ENCODE measurements around the gene C22orf23. TPM values are rescaled to one million over a fixed set of nuclear protein-coding genes. Genes with fewer than 3 reads are reported as not detected.

C22orf23 gene
- total RNA-seq, 2 donors from 2014 or later: not detected

GRCh38 chr22:37918580-37919270 lies 34.7 kb downstream of the C22orf23 start:
- Histone ChIP-seq H3K27me3 (no peaks in the 10 kb centered on the region), H3K9ac (ENCODE audit: low read depth in 2 of 2, low read length in 2 of 2) (no peak overlapping the region), H3K36me3 (no peaks in the 10 kb centered on the region), H3K4me3 (no peak overlapping the region), H3K9me3 (no peaks in the 10 kb centered on the region), H3K4me1 (no peaks in the 10 kb centered on the region), H3K27ac (no peak overlapping the region)
- TF ChIP-seq, protein P1, sequence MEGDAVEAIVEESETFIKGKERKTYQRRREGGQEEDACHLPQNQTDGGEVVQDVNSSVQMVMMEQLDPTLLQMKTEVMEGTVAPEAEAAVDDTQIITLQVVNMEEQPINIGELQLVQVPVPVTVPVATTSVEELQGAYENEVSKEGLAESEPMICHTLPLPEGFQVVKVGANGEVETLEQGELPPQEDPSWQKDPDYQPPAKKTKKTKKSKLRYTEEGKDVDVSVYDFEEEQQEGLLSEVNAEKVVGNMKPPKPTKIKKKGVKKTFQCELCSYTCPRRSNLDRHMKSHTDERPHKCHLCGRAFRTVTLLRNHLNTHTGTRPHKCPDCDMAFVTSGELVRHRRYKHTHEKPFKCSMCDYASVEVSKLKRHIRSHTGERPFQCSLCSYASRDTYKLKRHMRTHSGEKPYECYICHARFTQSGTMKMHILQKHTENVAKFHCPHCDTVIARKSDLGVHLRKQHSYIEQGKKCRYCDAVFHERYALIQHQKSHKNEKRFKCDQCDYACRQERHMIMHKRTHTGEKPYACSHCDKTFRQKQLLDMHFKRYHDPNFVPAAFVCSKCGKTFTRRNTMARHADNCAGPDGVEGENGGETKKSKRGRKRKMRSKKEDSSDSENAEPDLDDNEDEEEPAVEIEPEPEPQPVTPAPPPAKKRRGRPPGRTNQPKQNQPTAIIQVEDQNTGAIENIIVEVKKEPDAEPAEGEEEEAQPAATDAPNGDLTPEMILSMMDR (IDR thresholded peaks at IDR 0.05): no peak
- no peak for DNase-seq
- intact Hi-C loops (cut with DNase I): no loop called here

DNA sequence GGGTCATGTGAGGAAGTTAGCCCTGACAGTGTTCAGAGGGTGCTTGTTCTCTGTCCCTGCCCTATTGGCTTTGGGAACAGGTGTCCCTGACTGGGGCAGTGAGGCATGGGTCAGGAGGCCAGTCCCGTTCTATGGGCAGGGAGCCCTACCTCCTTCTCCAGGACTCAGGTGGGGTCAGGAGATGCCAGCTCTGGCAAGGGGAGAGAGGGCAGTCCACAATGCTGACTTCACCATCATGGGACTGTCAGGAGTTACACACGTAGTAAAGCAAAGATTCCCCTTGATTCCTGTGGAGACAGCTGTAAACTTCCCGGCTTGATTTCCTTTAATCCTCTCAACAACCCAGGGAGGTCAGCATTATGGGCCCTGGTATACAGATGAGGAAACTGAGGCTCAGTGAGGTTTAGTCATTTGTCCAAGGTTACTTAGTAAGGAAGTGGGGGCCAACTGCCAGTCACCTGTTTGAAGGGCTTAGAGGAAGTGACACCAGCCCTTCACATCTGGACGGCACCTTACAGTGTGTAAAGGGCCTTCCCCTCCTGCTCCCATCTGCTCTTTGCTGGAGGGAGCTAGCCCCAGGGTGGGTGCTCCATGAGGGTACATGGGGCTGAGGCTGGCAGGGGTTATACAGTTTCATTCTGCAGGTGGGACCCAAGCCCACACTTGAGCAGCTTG lies 35.4 kb downstream of the C22orf23 start:
- Histone ChIP-seq H3K9me3 (no peaks in the 10 kb centered on the region), H3K27me3 (no peaks in the 10 kb centered on the region), H3K9ac (ENCODE audit: low read depth in 2 of 2, low read length in 2 of 2) (no peak overlapping the region), H3K4me1 (no peaks in the 10 kb centered on the region), H3K36me3 (peaks cover 4% of the 10 kb centered on the region), H3K27ac (no peak overlapping the region), H3K4me3 (no peak overlapping the region)
- TF ChIP-seq, protein P1 (IDR thresholded peaks at IDR 0.05): no peak
- DNase-seq: no peak
- intact Hi-C loops (cut with DNase I): no loop called here

DNA sequence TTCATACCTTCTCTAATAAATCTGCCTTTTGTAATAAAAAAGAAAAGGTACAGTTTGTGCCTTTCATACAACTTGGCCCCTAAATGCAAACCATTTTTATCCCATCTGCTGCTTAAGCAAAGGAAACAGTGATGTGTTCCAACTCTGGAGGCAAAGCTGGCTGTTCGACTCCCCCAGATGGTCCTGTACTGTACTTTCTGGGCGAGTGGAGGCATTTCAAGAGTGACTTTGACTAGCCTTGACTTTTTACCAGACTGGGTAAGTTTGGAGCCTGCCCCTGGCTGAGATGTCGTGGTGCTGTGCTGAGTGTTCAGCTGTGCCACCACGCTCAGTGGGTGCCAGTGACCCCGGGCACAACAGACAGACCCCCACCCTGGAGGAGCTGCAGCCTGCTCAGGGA lies 37.1 kb downstream of the C22orf23 start:
- no peak overlapping the region for H3K27ac ChIP-seq
- TF ChIP-seq, protein P1 (IDR thresholded peaks at IDR 0.05): no peak
- intact Hi-C loops (cut with DNase I): no loop called here
- no peaks in the 10 kb centered on the region for H3K4me1 ChIP-seq
- no peaks in the 10 kb centered on the region for H3K9me3 ChIP-seq
- H3K9ac ChIP-seq (ENCODE audit: low read depth in 2 of 2, low read length in 2 of 2): no peak overlapping the region
- H3K36me3 ChIP-seq: peaks cover 4% of the 10 kb centered on the region
- no peak for DNase-seq
- H3K27me3 ChIP-seq: no peaks in the 10 kb centered on the region
- no peak overlapping the region for H3K4me3 ChIP-seq

DNA sequence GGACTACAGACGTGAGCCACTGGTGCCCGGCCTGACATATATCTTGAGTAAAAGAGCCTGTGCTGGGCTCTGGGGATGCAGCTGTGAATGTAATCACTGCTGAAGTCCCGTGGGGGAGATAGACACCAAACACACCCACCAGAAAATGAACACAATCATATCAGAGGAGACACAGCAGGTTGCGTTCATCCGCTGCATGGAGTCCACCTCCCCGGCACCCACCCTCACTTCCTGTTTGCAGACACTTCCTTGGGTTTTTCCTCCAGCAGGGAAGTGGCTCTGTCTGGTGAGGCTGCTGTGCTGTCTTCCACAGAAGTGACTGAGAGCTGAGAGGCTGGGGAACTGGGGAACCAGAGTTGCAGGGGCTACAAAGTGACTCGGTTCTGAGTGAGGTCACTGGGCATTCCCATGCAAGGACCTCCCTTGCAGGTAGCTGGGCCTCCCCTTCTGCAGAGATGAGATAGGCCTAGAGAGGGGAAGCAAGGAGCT lies 40.1 kb downstream of the C22orf23 start:
- Histone ChIP-seq H3K9me3 (no peaks in the 10 kb centered on the region), H3K27me3 (no peaks in the 10 kb centered on the region), H3K4me1 (no peaks in the 10 kb centered on the region), H3K27ac (no peak overlapping the region), H3K36me3 (peaks cover 4% of the 10 kb centered on the region), H3K4me3 (no peak overlapping the region), H3K9ac (ENCODE audit: low read depth in 2 of 2, low read length in 2 of 2) (no peak overlapping the region)
- TF ChIP-seq, protein P1 (IDR thresholded peaks at IDR 0.05): no peak
- no peak for DNase-seq
- intact Hi-C loops (cut with DNase I): no loop called here

DNA sequence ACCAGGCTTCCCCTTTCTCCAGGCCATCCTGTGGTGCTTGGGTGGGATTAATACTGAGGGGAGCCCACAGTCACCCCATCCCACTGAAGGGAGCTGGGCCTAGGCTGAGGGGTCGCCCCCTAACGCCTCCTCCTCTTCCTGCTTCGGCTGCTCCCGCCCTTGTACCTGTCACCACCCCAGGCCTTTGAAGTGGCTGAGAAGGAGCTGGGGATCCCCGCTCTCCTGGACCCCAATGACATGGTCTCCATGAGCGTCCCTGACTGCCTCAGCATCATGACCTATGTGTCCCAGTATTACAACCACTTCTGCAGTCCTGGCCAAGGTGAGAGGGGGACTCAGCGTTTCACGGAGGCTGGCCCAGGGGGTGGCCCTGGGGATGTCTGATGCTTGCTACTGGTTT lies 41.2 kb downstream of the C22orf23 start:
- H3K9ac ChIP-seq (ENCODE audit: low read depth in 2 of 2, low read length in 2 of 2): no peak overlapping the region
- intact Hi-C loops (cut with DNase I): no loop called here
- peaks cover 4% of the 10 kb centered on the region for H3K36me3 ChIP-seq
- TF ChIP-seq, protein P1 (IDR thresholded peaks at IDR 0.05): no peak
- no peaks in the 10 kb centered on the region for H3K27me3 ChIP-seq
- no peaks in the 10 kb centered on the region for H3K9me3 ChIP-seq
- no peak overlapping the region for H3K27ac ChIP-seq
- no peak for DNase-seq
- H3K4me3 ChIP-seq: no peak overlapping the region
- H3K4me1 ChIP-seq: peaks cover 3% of the 10 kb centered on the region
